Raji (cell line): ENCODE results near the gene STMN1.

Experiments used
- POLR2A ChIP-seq: IDR thresholded peaks from 2 replicates; pipeline ENCODE4 v1.6.1; 2011; ENCODE audit warnings: low read depth, low read length, control low read depth; ENCODE audit not compliant: insufficient read depth

Gene STMN1

GRCh38 chr1:25869909-25870606 lies 36.2 kb downstream of the STMN1 start:
- TF ChIP-seq POLR2A, result no peak

- no peak for TF ChIP-seq POLR2A
Observed at GRCh38 chr1:25867210-25867991, 38.8 kb downstream of the STMN1 start.

GRCh38 chr1:25866288-25866687 lies 39.9 kb downstream of the STMN1 start:
- TF ChIP-seq POLR2A, result no peak

GRCh38 chr1:25864434-25864833 lies 41.8 kb downstream of the STMN1 start:
- no peak for TF ChIP-seq POLR2A

- TF ChIP-seq POLR2A, result no peak
Observed at GRCh38 chr1:25863486-25864262, 42.5 kb downstream of the STMN1 start.

- no peak for TF ChIP-seq POLR2A
Observed at GRCh38 chr1:25862785-25863485, 43.3 kb downstream of the STMN1 start.

- TF ChIP-seq POLR2A, result no peak
Observed at GRCh38 chr1:25861316-25862286, 44.6 kb downstream of the STMN1 start.

GRCh38 chr1:25858906-25859789 lies 47.1 kb downstream of the STMN1 start, which contains the start of gene AUNIP:
TSS of gene AUNIP (minus strand) at chr1:25859457. CDS start at chr1:25859357, 100 bp downstream.
- TF ChIP-seq POLR2A, result peak; percentile 96

- TF ChIP-seq POLR2A, result no peak
Observed at GRCh38 chr1:25858494-25858893, 47.7 kb downstream of the STMN1 start.

GRCh38 chr1:25856856-25857255 lies 49.4 kb downstream of the STMN1 start:
- no peak for TF ChIP-seq POLR2A

- no peak for TF ChIP-seq POLR2A
Observed at GRCh38 chr1:25854554-25854953, 51.7 kb downstream of the STMN1 start.
